ENCODE measurements around the gene PAX8.

Gene PAX8

DNA sequence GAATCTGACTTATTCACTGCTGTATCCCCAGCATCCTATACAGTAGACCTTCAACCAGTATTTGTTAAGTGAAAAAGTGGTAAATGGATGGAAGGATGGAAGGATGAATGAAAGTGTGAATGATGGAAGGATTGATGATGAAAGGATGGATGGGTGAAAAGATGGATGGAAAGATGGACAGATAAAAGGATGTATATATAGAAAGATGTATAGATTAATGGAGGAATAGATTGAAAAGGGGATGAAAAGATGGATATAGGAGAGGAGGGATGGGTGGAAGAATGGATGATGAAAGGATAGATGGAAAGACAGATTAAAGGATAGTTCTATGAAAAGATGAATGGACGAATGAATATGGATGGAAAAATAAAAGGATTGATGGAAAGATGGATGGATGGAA lies 54.9 kb downstream of the PAX8 start:
- Histone ChIP-seq H3K27ac (ENCODE audit: low read length) (no peak overlapping the region), H3K4me1 (ENCODE audit: control insufficient read depth, low read depth, low read length) (peaks cover 11% of the 10 kb centered on the region), H3K27me3 (ENCODE audit: control insufficient read depth, insufficient read depth, low read length) (no peaks in the 10 kb centered on the region), H3K9ac (ENCODE audit: low read length) (no peak overlapping the region), H3K36me3 (ENCODE audit: control insufficient read depth, low read depth, low read length) (no peaks in the 10 kb centered on the region), H3K4me3 (ENCODE audit: low read length) (no peak overlapping the region), H3K9me3 (ENCODE audit: control insufficient read depth, low read depth, low read length) (no peaks in the 10 kb centered on the region)

DNA sequence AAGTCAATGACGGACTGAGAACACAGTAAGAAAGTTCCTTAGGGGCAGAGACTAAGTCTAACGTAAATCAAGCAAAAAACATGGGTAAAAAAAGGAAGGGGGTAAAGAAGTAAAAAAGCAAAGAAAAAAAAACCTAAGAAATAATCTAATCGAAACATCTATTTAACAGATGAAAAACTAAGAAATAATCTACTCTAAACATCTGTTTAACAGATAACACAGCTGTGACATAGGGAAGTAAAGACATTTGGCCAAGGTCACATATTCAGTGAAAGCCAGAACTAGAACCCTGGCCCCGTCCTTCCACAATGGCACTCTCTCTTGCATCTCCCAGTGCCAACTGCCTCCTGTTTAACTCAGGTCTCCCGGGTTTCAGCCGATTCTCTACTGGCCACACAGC lies 56.9 kb downstream of the PAX8 start:
- no peaks in the 10 kb centered on the region for H3K27me3 ChIP-seq (ENCODE audit: control insufficient read depth, insufficient read depth, low read length)

DNA sequence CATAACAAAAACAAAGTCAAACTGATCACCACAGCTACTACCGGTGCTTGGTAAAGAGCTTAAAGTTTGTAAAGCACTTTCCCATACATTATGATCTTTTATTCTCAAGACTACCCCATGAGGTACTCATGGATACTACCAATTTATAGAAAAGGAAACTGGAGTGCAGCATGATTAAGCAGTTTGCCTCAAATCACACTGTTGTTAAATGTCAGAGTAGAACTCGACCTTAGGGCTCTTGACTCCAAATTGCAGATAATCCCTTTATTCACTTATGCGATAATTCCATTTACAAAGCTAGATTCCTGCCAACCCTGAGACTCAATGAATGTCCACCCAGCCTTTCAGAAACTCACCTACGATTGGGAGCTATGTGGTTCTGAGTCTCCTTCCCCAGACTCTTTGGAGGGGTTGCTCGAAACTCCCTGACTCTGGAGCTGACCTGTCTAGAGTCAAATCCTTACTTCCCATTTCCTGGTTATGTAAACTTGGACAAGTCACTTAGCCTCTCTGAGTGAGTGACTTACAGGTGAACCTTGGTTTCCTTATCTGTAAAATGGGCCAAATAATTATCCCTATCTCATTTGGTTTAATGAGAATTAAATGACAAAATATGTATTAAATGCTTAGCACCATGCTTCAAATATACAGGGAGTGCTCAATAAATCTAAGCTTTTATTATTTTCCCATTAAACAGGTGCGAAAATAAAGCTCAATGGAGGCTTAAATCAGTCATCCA lies 57.6 kb downstream of the PAX8 start:
- no peak overlapping the region for H3K4me3 ChIP-seq (ENCODE audit: low read length)
- no peak overlapping the region for H3K9ac ChIP-seq (ENCODE audit: low read length)
- no peak overlapping the region for H3K27ac ChIP-seq (ENCODE audit: low read length)
- peaks cover 20% of the 10 kb centered on the region for H3K4me1 ChIP-seq (ENCODE audit: control insufficient read depth, low read depth, low read length)
- no peaks in the 10 kb centered on the region for H3K27me3 ChIP-seq (ENCODE audit: control insufficient read depth, insufficient read depth, low read length)
- H3K36me3 ChIP-seq (ENCODE audit: control insufficient read depth, low read depth, low read length): no peaks in the 10 kb centered on the region
- H3K9me3 ChIP-seq (ENCODE audit: control insufficient read depth, low read depth, low read length): no peaks in the 10 kb centered on the region

More for the DNA sequence above, 56.9 kb downstream of the PAX8 start:
- peaks cover 21% of the 10 kb centered on the region for H3K4me1 ChIP-seq (ENCODE audit: control insufficient read depth, low read depth, low read length)
- no peak overlapping the region for H3K9ac ChIP-seq (ENCODE audit: low read length)
- no peaks in the 10 kb centered on the region for H3K36me3 ChIP-seq (ENCODE audit: control insufficient read depth, low read depth, low read length)
- no peak overlapping the region for H3K4me3 ChIP-seq (ENCODE audit: low read length)
- H3K9me3 ChIP-seq (ENCODE audit: control insufficient read depth, low read depth, low read length): no peaks in the 10 kb centered on the region
- H3K27ac ChIP-seq (ENCODE audit: low read length): no peak overlapping the region

DNA sequence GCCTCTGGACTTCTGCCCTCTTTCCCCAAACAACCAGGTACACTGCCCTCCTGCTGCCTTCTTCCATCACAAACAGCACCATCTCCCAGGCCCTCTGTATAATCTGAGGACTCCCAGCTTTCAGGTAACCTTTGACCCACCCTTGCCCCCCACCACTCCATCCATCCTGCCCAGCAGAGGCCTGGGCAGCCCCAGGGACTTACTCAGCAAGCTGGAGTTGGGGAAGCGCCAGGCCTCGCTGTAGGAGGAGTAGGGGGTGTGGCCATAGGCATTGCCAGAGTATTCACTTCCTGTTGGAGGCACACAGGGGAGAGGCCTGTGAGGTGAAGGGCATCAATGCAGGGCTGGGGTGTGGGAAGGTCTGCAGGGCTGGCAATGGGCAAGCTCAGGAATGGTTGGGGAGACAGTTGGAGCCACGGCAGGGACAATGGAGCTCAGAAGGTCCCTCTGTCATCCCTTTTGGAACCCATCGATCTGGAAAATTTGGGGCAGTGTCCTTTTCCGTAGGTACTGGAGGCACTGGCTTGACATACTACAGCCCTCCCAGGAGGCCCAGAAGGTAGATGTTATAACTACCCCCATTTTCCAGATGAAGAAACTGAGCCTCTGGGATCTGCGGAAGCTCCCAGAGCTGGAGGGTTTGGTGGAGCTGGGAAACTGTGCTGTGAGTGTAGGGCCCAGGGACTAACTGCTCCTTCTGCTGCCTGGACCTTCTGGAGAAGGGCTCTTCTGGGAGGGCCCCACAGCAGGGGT lies 58.7 kb downstream of the PAX8 start:
- peaks cover 12% of the 10 kb centered on the region for H3K4me1 ChIP-seq (ENCODE audit: control insufficient read depth, low read depth, low read length)
- H3K4me3 ChIP-seq (ENCODE audit: low read length): no peak overlapping the region
- no peak overlapping the region for H3K9ac ChIP-seq (ENCODE audit: low read length)
- H3K9me3 ChIP-seq (ENCODE audit: control insufficient read depth, low read depth, low read length): no peaks in the 10 kb centered on the region
- no peaks in the 10 kb centered on the region for H3K27me3 ChIP-seq (ENCODE audit: control insufficient read depth, insufficient read depth, low read length)
- H3K27ac ChIP-seq (ENCODE audit: low read length): no peak overlapping the region
- no peaks in the 10 kb centered on the region for H3K36me3 ChIP-seq (ENCODE audit: control insufficient read depth, low read depth, low read length)

DNA sequence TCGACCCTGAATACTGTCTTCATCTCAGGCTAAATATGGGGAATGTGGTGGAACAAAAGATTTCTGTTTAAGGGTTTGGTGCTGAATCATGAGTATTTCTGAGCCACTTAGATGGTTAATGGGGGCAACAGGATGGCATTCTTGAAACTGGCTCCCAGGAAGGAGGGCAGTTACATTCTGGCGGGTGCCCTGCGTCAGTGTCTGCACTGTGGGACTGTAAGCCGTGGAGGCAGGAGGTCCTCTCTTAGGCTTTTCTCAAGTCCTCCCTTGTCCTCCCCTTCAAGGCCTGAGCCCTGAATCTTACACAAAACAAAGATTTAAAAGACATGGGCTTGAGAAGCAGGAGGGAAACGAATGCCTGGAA lies 59.2 kb downstream of the PAX8 start:
- H3K9ac ChIP-seq (ENCODE audit: low read length): no peak overlapping the region
- no peaks in the 10 kb centered on the region for H3K9me3 ChIP-seq (ENCODE audit: control insufficient read depth, low read depth, low read length)
- H3K4me1 ChIP-seq (ENCODE audit: control insufficient read depth, low read depth, low read length): peaks cover 10% of the 10 kb centered on the region
- H3K4me3 ChIP-seq (ENCODE audit: low read length): no peak overlapping the region
- H3K36me3 ChIP-seq (ENCODE audit: control insufficient read depth, low read depth, low read length): no peaks in the 10 kb centered on the region
- H3K27me3 ChIP-seq (ENCODE audit: control insufficient read depth, insufficient read depth, low read length): no peaks in the 10 kb centered on the region
- H3K27ac ChIP-seq (ENCODE audit: low read length): no peak overlapping the region

DNA sequence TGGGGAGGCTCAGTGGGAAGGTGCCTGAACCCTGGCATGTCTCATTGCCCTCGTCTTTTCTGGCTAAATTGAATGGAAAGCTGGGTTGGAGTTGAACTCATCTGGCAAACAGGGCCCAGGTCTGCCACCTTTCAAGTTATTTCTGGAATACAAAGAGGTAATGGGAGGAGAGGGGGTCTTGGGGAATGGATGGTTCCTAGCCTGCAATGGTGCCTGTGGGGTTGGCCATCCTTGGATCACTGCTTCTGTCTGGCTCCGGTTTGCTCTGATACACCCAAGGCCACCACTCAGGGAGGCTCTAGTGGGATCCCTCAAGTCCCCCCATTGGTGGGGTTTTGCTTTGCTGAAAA lies 59.7 kb downstream of the PAX8 start:
- Histone ChIP-seq H3K4me3 (ENCODE audit: low read length) (no peak overlapping the region), H3K27ac (ENCODE audit: low read length) (no peak overlapping the region), H3K9ac (ENCODE audit: low read length) (no peak overlapping the region), H3K4me1 (ENCODE audit: control insufficient read depth, low read depth, low read length) (peaks cover 10% of the 10 kb centered on the region), H3K27me3 (ENCODE audit: control insufficient read depth, insufficient read depth, low read length) (no peaks in the 10 kb centered on the region), H3K36me3 (ENCODE audit: control insufficient read depth, low read depth, low read length) (no peaks in the 10 kb centered on the region), H3K9me3 (ENCODE audit: control insufficient read depth, low read depth, low read length) (no peaks in the 10 kb centered on the region)

DNA sequence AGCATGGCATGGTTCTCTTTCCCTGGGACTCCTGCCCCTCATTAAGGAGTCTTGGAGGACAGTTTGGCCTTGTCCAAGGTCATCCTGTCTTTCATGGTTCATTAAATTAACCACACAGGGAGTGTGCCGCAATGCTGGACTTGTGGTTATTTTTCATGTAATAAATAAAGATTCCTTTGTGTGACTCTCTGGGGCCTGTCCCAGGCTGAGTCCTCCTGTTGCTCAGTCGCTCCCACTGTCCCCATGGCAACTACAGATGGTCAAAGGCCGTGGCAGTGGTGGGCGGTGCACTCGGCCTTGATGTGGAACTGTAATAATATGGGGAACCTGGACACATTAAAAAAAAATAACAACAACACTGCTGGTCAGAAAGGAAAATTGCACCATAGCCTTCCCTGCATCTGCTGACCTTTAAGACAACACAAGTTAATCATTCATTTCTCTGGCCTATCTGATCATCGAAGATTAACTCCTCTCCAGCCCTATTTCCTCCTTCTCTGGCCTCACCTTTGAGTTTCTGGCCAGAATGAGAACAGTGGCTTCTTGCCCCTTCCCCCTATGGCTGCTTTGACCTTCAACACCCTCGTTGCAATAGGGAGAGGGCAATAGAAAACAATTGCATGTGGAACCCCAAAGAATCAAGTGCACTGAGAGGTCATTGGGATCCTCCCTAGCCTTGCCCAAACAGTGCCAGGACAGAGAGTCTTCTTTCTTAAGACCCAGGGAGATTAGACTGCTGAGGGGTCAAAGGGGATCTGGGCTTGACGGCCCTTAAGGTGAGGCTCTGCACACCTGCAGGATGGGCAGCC lies 60.2 kb downstream of the PAX8 start:
- no peaks in the 10 kb centered on the region for H3K27me3 ChIP-seq (ENCODE audit: control insufficient read depth, insufficient read depth, low read length)
- no peaks in the 10 kb centered on the region for H3K9me3 ChIP-seq (ENCODE audit: control insufficient read depth, low read depth, low read length)
- peaks cover 15% of the 10 kb centered on the region for H3K4me1 ChIP-seq (ENCODE audit: control insufficient read depth, low read depth, low read length)
- no peaks in the 10 kb centered on the region for H3K36me3 ChIP-seq (ENCODE audit: control insufficient read depth, low read depth, low read length)
- no peak overlapping the region for H3K9ac ChIP-seq (ENCODE audit: low read length)
- H3K27ac ChIP-seq (ENCODE audit: low read length): no peak overlapping the region
- no peak overlapping the region for H3K4me3 ChIP-seq (ENCODE audit: low read length)

DNA sequence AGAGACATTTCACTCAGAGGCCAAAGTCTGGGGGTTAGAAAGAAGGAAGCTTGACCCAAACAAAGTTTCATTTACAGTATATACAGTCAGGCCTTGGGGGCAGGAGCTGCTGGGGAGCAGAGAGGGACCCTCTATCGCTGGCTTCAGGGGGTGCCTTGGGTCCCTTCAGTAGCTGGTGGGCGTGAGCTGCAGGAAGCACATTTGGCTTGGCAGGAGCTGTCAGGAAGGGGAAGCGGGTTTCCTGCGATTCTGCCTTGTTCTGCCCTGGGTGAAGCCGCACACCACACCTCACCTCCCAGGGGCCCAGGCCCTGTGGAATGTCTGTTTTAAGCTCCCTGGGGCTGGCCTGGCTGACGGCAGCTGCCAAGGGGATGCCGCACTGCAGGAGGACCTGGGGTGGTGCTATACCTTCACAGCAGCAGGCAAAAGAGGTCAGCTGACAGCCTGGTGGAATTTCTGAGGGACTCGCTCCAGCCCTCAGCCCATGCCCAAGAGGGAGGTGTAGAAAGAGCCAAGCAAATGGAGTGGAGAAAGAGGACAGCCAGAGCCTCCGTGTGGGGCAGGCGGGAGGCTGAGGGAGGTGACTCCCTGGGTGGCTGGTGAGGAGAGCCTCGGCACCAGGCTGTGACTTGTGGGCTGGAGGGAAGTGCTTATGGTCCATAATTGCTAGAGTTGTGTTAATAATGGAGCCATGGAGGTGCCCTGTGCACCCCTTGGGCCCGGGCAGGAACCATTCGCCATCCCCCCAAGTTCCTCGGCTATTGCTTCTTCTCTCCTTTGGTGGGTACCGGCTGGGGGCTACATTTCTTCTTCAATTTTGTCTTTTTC lies 61.1 kb downstream of the PAX8 start:
- Histone ChIP-seq H3K27me3 (ENCODE audit: control insufficient read depth, insufficient read depth, low read length) (no peaks in the 10 kb centered on the region), H3K4me3 (ENCODE audit: low read length) (no peak overlapping the region), H3K4me1 (ENCODE audit: control insufficient read depth, low read depth, low read length) (peaks cover 15% of the 10 kb centered on the region), H3K9me3 (ENCODE audit: control insufficient read depth, low read depth, low read length) (no peaks in the 10 kb centered on the region), H3K27ac (ENCODE audit: low read length) (no peak overlapping the region), H3K9ac (ENCODE audit: low read length) (no peak overlapping the region), H3K36me3 (ENCODE audit: control insufficient read depth, low read depth, low read length) (no peaks in the 10 kb centered on the region)

DNA sequence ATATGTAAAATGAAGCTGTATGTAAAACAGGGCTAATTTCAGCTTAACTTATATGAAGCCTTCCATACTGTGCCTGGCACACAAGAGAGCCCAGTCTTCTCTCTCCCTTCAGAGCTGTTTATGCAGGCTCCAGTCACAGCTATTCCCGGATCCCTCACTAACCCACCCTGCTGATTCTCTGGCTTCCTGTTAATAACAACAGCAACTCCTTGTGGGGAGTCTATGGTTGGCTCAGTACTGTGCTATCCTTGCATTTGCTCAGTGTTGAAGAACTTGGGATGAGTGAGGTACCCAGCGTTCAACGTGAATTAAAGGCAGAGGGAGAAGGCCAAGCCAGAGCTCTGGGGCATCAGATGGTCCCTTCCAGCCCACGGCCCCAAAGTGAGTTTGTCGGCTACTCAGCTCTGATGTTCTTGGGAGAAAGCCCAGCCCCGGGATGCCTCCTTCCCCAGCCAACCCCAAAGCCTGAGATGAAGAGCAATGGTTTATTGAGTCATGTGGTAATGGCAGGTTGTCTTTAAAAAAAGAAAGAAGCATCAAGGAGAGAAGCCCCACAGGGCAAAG lies 61.7 kb downstream of the PAX8 start:
- H3K27me3 ChIP-seq (ENCODE audit: control insufficient read depth, insufficient read depth, low read length): no peaks in the 10 kb centered on the region
- H3K4me1 ChIP-seq (ENCODE audit: control insufficient read depth, low read depth, low read length): peaks cover 18% of the 10 kb centered on the region
- no peak overlapping the region for H3K9ac ChIP-seq (ENCODE audit: low read length)
- H3K4me3 ChIP-seq (ENCODE audit: low read length): no peak overlapping the region
- no peaks in the 10 kb centered on the region for H3K9me3 ChIP-seq (ENCODE audit: control insufficient read depth, low read depth, low read length)
- no peak overlapping the region for H3K27ac ChIP-seq (ENCODE audit: low read length)
- H3K36me3 ChIP-seq (ENCODE audit: control insufficient read depth, low read depth, low read length): no peaks in the 10 kb centered on the region

DNA sequence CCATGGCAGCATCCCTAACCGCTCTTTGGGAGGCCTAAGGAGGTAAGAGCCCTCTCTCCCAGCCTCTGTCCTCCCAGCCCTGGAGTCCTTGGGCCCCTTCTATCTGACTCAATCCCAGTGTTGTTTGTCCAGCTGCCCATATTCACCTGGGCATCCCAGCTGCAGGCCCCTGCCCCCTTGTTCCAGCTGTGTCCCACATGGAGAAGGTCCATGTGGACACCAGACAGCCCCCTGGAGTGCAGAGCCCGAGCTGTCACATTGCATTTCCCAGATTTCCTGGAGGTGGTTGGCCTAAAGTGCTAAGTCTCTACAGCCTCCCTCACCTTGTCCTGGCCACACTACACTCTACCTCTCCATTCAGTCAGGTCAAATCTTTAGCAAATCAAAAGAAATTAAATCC lies 62.4 kb downstream of the PAX8 start:
- no peak overlapping the region for H3K9ac ChIP-seq (ENCODE audit: low read length)
- no peaks in the 10 kb centered on the region for H3K9me3 ChIP-seq (ENCODE audit: control insufficient read depth, low read depth, low read length)
- H3K27me3 ChIP-seq (ENCODE audit: control insufficient read depth, insufficient read depth, low read length): no peaks in the 10 kb centered on the region
- no peak overlapping the region for H3K27ac ChIP-seq (ENCODE audit: low read length)
- peaks cover 19% of the 10 kb centered on the region for H3K4me1 ChIP-seq (ENCODE audit: control insufficient read depth, low read depth, low read length)
- H3K4me3 ChIP-seq (ENCODE audit: low read length): no peak overlapping the region
- no peaks in the 10 kb centered on the region for H3K36me3 ChIP-seq (ENCODE audit: control insufficient read depth, low read depth, low read length)

DNA sequence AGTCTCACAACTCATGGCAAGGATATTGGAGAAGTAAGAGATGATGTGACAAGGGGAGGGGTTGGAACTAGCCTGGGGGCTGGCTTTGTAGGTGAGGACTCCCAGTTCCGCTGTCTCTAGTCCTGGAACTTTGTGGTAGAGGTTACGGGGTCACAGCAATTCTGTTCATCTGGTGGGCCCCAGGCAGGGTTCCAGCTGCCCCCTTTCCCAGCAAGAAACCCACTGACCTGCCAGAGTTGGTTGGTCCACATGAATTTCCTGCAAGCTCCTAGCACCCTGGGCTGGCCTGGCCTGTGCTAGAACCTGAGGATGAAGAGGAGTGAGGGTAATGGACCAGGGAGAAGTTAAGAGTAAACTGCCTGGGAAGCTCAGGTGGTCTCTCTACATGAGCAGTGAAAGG lies 63.7 kb downstream of the PAX8 start:
- Histone ChIP-seq H3K27me3 (ENCODE audit: control insufficient read depth, insufficient read depth, low read length) (no peaks in the 10 kb centered on the region), H3K9ac (ENCODE audit: low read length) (no peak overlapping the region), H3K9me3 (ENCODE audit: control insufficient read depth, low read depth, low read length) (no peaks in the 10 kb centered on the region), H3K4me3 (ENCODE audit: low read length) (no peak overlapping the region), H3K27ac (ENCODE audit: low read length) (no peak overlapping the region), H3K36me3 (ENCODE audit: control insufficient read depth, low read depth, low read length) (no peaks in the 10 kb centered on the region), H3K4me1 (ENCODE audit: control insufficient read depth, low read depth, low read length) (peaks cover 19% of the 10 kb centered on the region)
